NCI-H69 (cell line): ENCODE measurements around the gene ST8SIA6.
"Not testable (repeated sequence)": the region's sequence is repeated elsewhere in the genome, so short reads cannot be mapped to it uniquely, and the experiment has no call there.

ENCODE experiments used
- DNase-seq: peaks from one replicate; lab custom pipeline; 2025; lab: John Stamatoyannopoulos, UW

ST8SIA6 gene, protein sequence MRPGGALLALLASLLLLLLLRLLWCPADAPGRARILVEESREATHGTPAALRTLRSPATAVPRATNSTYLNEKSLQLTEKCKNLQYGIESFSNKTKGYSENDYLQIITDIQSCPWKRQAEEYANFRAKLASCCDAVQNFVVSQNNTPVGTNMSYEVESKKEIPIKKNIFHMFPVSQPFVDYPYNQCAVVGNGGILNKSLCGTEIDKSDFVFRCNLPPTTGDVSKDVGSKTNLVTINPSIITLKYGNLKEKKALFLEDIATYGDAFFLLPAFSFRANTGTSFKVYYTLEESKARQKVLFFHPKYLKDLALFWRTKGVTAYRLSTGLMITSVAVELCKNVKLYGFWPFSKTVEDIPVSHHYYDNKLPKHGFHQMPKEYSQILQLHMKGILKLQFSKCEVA

DNA sequence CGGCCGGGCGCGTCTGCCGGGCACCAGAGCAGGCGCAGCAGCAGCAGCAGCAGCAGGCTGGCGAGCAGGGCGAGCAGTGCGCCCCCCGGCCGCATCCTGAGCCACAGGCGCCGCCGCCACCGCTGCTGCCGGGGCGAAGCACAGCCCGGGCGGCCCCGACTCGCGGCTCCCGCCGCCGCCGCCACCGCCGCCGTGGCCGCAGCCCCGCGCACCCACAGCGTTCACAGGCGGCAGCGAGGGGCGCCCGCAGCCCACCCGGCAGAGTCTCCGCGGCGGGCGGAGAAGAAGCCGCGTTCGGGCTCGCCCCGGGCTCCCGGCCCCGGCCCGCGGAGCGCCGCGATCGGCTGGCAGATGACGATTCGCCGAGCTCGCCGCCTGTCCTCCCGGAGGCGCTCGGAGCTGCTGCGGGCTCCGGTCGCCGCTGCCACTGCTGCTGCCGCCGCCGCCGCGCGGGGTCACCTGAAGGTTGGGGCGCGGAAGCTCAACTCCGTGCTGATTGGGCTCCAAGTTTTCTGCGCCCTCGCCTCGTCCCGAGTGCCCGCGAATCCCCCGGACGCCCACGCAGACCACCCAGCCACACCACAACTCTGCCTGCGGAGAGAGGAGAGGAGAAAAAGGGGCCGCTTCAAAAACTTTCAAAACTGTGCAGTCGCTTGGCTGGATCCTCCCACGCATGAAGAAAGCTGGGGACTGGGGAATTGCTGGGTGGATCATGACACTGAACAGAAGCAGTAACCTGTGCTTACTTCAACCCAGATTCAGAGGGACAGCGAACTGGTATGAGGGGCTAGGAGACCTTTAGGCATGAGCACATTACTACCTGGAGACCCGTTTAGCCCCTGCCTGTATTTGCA is at the start of gene ST8SIA6:
TSS of gene ST8SIA6 (minus strand) at position 435 of the 854 bp plus-strand sequence. CDS start at position 95, 340 bp downstream.
- peak; percentile 10 for DNase-seq

- no peak for DNase-seq
Measured at GRCh38 chr10:17503795-17504194, 49.4 kb upstream of the ST8SIA6 start.

DNA sequence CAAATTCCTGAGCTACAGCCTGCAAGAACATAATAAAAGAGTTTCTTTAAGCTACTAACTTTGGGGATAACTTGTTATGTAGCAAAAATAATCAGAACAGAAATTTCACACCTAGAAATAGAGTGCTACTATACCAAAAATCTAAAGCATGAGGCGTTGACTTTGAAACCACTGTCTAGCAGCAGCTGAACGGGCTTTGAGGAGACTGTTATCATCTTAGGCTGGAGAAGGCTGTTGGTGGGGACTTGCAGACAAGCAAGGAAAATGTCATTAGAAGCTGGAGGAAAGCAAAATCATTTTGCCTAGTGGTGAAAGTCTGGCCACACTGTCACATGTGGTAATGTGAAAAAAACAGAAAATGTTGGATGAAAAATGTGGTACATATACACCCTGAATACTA is 48.4 kb upstream of the ST8SIA6 start:
- no peak for DNase-seq

DNA sequence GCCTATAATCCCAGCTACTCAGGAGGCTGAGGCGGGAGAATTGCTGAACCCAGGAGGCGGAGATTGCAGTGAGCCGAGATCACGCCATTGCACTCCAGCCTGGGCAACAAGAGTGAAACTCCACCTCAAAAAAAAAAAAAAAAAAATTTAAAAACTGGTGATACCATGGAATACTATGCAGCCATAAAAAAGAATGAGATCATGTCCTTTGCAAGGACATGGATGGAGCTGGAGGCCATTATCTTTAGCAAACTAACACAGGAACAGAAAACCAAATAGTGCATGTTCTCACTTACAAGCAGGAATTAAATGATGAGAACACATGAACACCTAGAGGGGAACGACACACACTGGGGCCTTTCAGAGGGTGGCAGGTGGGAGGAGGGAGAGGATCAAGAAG is 44.6 kb upstream of the ST8SIA6 start:
- DNase-seq = not testable (repeated sequence)

- no peak for DNase-seq
Measured at GRCh38 chr10:17497446-17498030, 43.1 kb upstream of the ST8SIA6 start.

- no peak for DNase-seq
Measured at GRCh38 chr10:17494626-17495260, 40.3 kb upstream of the ST8SIA6 start.

DNA sequence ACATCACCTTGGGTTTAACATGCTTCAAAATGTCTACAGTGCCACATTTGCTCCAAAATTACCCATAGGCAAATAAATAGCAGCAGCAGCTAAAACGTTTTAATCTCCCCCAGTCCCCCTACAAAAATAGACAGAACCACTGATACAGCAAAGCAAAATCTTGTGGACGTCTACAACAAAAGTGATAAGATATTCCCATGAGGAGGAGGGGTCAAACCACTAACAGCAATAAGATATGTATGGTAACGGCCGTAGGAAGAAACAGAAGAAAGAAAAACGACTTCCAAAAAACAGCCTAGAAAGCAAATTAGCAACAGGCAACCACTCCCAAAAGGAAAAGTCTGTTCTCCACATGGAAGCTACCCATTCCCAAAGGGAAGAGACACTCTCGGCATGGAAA is 34.5 kb upstream of the ST8SIA6 start:
- no peak for DNase-seq

GRCh38 chr10:17483079-17483478 is 28.7 kb upstream of the ST8SIA6 start:
- no peak for DNase-seq

DNA sequence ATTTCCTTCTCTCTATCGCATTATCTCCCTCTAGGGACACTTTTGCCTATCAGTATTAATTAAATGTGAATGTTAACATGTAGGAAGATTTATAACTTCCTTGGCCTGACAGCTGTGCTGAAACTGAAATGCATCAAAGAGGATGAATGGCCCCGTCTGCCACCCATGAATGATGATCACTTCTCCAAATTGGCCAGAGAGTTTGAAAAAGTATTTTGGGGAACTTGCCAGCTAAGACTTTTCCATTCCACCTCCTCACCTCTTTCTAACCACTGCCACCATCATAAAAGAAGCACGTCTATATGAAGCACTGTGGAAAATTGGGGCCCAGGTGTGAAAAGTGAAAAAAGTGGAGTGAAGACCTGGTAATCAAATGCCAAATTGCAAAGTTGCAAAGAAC is 25.4 kb upstream of the ST8SIA6 start:
- no peak for DNase-seq

DNA sequence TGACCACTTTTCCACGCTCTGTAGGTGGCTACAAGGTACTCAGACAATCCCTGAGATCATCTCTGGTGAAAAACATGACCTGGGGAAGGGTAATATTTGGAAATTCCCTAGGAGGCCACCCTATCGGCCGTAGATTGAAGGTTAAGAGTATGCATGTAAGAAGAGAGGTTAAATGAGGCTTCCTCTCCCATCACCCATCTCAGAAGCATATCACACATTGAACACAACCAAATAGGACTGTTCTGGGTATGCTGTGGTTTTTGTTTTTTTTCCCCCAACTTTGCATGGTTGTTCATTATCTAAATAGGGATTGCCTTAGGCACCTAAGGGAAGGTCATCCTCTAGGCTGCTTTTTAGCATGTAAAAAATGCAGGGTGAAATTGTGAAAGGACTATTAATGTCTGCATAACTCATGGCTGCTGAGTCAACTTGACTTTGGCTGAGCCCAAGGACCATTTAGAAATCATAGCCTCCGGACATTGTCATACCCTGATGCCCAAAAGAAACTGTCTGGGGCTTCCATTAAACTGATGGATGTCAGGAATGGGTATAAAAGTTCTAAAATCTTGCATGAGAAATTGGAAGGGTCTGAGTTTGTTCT is 24.7 kb upstream of the ST8SIA6 start:
- DNase-seq = no peak

DNA sequence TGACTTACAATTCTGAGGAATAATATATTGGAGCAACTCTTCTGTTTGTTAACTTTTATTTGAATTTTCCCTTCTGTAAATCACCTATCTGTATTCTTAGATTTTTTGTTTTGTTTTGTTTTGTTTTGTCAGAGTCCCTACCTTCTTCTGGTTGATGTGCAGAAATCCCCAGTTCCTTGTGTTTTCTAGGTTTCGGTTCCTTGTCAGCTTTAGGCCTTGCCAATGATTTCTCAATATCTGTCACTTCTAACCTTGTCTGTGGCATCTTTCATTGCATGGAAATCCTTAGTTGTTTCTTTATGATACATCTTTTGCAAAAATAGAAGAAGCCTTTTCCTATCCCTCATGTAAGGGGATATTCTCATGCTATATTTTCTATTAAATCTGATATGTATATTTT is 21.7 kb upstream of the ST8SIA6 start:
- no peak for DNase-seq

DNA sequence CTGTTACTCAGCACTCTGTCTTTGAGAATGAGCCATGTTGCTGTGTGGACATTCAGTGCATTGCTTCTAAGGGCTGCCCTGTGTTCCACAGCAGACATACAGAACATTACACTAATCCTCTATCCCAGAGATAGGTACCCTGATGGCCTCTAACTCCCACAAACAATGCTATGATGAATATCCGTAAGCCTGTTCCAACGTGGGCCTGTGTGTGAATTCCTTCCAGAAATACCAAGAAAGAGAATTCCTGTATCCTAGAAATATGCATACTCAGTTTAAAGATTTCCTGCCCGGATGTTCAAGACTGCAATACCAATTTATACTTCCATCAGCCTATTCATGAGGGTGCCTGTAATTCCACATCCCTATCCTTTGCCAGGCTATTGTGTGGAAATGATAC is 21.3 kb upstream of the ST8SIA6 start:
- DNase-seq = no peak

- peak; percentile 9 for DNase-seq
Measured at GRCh38 chr10:17474595-17475323, 20.4 kb upstream of the ST8SIA6 start.

- no peak for DNase-seq
Measured at GRCh38 chr10:17473228-17473950, 19.0 kb upstream of the ST8SIA6 start.

DNA sequence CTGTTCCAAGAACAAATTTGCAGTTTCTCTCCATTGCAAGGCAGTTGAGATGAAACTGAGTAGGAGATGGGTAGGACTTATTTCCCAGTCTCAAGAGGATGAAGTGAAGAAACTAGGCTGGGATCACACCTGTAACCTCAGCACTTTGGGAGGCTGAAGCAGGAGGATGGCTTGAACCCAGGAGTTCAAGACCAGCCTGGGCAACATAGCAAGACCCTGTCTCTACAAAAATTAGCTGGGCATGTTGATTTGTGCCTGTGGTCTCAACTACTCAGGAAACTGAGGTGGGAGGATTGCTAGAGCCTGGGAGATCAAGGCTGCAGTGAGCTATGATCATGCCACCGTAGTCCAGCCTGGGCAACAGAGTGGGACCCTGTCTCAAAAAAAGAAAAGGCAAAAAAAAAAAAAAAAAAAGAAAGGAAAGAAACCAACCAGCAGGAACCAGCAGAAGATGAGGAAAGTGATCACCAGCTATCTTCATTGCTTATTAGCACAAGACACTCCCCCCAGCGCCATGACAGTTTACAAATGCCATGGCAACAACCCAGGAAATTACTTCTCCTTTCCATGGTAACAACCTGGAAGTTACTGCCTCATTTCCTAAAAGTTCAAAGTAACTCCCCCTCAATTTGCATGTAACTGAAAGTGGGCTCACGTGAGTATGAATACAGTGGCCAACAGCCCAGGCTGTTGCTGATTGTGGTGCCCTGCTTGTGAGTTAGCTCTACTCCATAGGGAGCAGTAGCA is 18.3 kb upstream of the ST8SIA6 start:
- DNase-seq = no peak

GRCh38 chr10:17470246-17470645 is 15.9 kb upstream of the ST8SIA6 start:
- no peak for DNase-seq

DNA sequence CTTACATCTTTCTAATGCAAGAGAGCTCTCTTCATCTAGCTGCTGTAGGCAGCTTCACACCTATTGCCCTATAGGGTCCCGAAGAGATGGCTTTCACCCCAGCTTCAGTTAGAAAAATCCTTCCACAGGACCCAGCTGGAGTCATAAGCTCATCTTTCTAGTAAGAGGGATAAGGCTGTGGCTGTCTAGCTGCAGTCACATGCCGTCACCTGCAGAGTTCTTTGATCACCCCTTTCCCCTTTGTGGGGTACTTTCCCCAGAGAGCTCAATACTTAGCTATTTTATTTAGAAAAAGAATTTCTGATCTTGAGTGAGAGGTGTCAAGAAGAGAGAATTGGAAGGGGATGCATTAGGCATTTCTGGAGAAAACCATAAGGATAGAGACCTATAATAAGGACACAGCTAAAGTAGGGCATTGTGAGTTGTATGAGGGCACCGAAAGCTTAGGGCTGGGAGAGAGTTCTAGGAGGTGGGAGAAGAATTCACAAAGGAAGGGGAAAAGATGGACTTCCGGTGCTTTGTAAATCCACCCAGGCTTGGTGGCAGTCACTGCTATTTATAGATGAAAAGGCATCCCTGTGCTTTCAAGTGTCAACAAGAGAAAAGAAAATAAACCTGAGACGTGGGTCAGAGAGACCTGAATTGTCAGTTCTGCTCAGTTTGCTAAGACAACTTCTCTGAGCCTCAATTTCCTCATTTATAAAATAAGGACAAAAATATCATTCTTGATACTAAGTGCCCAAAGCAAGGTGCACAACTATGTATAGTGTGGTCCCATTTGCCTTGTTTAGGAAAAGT is 11.1 kb upstream of the ST8SIA6 start:
- no peak for DNase-seq

- no peak for DNase-seq
Measured at GRCh38 chr10:17464545-17464944, 10.2 kb upstream of the ST8SIA6 start.

DNA sequence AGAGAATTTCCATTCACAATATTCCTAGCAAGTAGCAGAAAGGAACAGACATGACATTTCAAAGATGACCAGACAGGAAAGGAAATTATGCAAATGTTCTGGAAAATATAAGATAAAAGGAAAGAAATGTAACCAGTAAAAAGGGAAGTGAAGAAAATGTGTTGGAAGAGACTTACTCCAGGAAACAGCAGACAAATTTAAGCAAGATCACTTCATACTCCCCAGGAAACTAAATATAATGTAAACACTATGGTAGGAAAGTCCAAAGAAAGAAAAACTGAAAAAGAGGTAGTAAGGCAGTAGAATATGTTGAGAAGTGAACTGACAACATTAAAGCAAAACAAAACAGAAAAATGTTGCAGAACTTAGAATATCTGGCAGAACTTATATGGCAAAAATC is 6.4 kb upstream of the ST8SIA6 start:
- no peak for DNase-seq
